ENCODE data around the gene SF3A1. TPM values are rescaled to one million over a fixed set of nuclear protein-coding genes. Genes with fewer than 3 reads are reported as not detected.

SF3A1 gene
- total RNA-seq, 2 experiments from 2014 or later, result 243 to 244 TPM

DNA sequence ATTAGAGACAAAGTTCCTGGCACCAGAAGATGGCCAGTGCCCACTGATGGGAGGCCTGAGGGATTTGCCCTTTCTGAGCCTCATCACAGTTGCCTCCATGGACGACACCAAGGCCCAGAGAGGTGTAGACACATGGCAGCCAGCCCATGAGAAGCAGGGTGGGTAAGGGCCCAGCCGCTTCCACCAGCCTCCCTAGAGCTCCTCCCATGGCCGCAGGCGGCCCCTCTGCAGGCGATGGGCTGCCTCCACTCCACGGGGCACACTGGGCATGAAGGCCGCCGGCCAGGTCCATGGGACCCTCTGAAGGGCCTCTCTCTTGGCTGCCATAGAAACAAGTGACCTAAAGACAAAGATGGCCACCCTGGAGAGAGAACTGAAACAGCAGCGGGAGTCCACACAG lies 14.6 kb upstream of the SF3A1 start:
- no peak for DNase-seq

GRCh38 chr22:30370641-30371230 lies 14.0 kb upstream of the SF3A1 start:
- no peak for DNase-seq
- Mint-ChIP-seq H3K4me3 (no peak overlapping the region), H3K9me3 (no peaks in the 10 kb centered on the region), H3K4me1 (no peaks in the 10 kb centered on the region), H3K27me3 (no peaks in the 10 kb centered on the region), H3K27ac (no peak overlapping the region), H3K36me3 (no peaks in the 10 kb centered on the region)

More for the DNA sequence above, 14.6 kb upstream of the SF3A1 start:
- Mint-ChIP-seq H3K27me3 (no peaks in the 10 kb centered on the region), H3K4me1 (no peaks in the 10 kb centered on the region), H3K9me3 (no peaks in the 10 kb centered on the region), H3K4me3 (no peak overlapping the region), H3K36me3 (no peaks in the 10 kb centered on the region), H3K27ac (no peak overlapping the region)

DNA sequence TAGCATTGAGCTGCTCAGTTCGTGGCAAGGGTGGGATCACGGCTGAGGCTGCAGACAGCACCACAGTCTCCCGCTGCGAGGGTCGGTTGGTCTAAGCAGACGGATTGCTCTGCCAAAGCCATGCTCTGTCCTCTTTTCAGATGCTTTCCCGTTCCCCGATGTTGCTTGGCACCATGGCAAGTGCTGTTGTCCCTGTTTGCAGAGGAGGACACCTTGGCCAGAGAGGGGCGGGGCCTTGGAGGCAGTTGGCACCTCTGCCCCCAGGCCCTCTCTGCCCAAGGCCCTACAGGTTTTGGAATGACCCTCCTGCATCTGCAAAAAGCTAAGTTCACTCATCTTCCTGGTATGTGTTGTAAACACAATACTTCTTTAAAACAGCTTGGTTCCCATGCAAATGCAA lies 11.7 kb upstream of the SF3A1 start:
- Mint-ChIP-seq H3K36me3 (no peaks in the 10 kb centered on the region), H3K27me3 (no peaks in the 10 kb centered on the region), H3K27ac (no peak overlapping the region), H3K9me3 (no peaks in the 10 kb centered on the region), H3K4me3 (no peak overlapping the region), H3K4me1 (no peaks in the 10 kb centered on the region)
- DNase-seq, result no peak

DNA sequence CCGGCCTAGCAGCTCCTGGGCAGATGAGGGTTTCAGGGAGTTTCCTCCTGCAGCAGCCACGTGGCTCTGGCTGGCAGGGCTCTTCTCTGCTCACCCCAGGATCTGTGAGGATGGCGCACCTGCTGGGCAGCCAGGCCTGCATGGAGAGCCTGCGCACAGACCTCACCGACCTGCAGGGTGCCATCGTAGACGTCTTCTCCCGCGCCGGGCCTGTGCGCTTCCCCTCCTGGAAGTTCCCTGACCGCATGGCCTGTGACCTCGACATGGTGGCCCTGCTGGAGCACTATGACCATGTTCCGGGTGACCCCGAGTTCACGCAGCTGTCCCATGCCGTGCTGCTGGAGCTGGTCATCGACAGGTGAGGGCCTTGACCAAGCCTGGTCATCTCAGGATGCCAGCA lies 9.2 kb upstream of the SF3A1 start:
- DNase-seq, result no peak
- Mint-ChIP-seq H3K4me3 (no peak overlapping the region), H3K27ac (no peak overlapping the region), H3K36me3 (no peaks in the 10 kb centered on the region), H3K9me3 (no peaks in the 10 kb centered on the region), H3K27me3 (no peaks in the 10 kb centered on the region), H3K4me1 (no peaks in the 10 kb centered on the region)

- H3K27me3 Mint-ChIP-seq, result no peaks in the 10 kb centered on the region
Measured at GRCh38 chr22:30362651-30363281, 6.1 kb upstream of the SF3A1 start.

DNA sequence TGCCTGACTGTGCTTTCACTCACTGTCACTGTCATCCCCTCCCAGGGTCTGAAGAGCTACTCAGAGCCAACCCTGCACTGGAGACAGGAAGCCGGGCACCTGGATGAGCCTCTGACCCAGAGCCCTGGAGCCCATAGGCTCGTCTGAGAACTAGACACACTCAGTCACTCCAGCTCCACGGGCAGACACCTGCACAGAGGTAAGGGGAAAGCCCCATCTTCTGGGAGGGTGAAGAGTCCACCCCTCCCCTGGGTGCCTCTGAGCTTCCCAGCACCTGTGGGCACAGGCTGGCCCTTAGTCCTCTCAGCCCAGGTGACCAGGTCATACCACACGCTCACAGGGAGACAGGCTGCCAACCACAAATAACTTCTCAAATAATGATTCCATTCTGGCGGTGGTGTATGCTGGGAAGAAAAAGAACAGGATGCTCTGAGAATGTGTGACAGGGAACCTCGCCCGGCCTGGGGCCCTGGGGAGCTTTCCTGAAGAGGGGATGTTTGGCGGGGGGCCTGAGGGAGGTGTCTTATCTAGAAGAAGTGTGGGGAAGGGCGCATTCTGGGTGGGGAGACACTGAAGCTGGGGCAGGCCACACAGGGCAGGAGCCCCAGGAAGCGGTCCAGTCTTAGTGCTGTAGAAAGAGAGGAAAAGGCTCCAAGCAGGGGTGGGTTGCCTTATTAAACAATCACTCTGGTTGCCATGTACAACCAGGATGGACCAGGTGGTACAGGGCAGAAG lies 5.4 kb upstream of the SF3A1 start:
- DNase-seq, result no peak
- H3K4me3 Mint-ChIP-seq, result no peak overlapping the region
- H3K9me3 Mint-ChIP-seq, result no peaks in the 10 kb centered on the region
- peaks cover 9% of the 10 kb centered on the region for H3K4me1 Mint-ChIP-seq
- no peak overlapping the region for H3K27ac Mint-ChIP-seq
- peaks cover 2% of the 10 kb centered on the region for H3K36me3 Mint-ChIP-seq
- H3K27me3 Mint-ChIP-seq, result no peaks in the 10 kb centered on the region

More at GRCh38 chr22:30362651-30363281, 6.1 kb upstream of the SF3A1 start:
- H3K4me3 Mint-ChIP-seq, result no peak overlapping the region
- no peak for DNase-seq
- no peak overlapping the region for H3K27ac Mint-ChIP-seq
- no peaks in the 10 kb centered on the region for H3K9me3 Mint-ChIP-seq
- peaks cover 2% of the 10 kb centered on the region for H3K36me3 Mint-ChIP-seq
- H3K4me1 Mint-ChIP-seq, result peaks cover 5% of the 10 kb centered on the region

DNA sequence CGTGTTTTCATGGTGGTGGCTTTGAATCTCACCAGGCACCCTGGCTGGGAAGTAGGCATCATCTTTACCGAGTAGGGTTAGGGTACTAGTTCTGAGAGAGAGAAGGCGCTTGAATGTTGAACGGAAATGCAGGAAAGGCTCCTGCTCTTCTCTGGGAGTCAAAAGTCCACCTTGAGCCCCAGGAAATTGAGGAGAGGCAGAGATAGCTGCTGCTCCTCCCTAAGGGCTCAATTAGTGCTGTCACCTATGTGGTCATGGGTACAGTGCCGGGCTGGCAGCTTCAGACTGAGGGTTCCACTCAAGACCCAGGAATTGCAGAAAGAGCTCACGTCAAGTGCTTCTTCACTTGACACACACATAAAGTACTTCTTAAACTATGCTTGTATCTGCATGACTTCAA lies 1.8 kb upstream of the SF3A1 start:
- Mint-ChIP-seq H3K4me3 (no peak overlapping the region), H3K36me3 (peaks cover 22% of the 10 kb centered on the region), H3K27me3 (no peaks in the 10 kb centered on the region), H3K9me3 (no peaks in the 10 kb centered on the region), H3K27ac (no peak overlapping the region), H3K4me1 (peaks cover 30% of the 10 kb centered on the region)
- DNase-seq, result no peak

GRCh38 chr22:30357650-30358215 lies 1.0 kb upstream of the SF3A1 start:
- peak overlapping the region; percentile 91 for H3K4me3 Mint-ChIP-seq
- H3K36me3 Mint-ChIP-seq, result peaks cover 24% of the 10 kb centered on the region
- peaks cover 33% of the 10 kb centered on the region for H3K4me1 Mint-ChIP-seq
- H3K27ac Mint-ChIP-seq, result peak overlapping the region; percentile 35
- no peaks in the 10 kb centered on the region for H3K9me3 Mint-ChIP-seq
- DNase-seq, result no peak
- no peaks in the 10 kb centered on the region for H3K27me3 Mint-ChIP-seq

GRCh38 chr22:30357236-30357570 lies 509 bp upstream of the SF3A1 start:
- Mint-ChIP-seq H3K9me3 (no peaks in the 10 kb centered on the region), H3K27me3 (no peaks in the 10 kb centered on the region), H3K36me3 (peaks cover 29% of the 10 kb centered on the region), H3K27ac (peak overlapping the region; percentile 84), H3K4me3 (peak overlapping the region; percentile 91), H3K4me1 (peaks cover 34% of the 10 kb centered on the region)
- DNase-seq, result no peak

DNA sequence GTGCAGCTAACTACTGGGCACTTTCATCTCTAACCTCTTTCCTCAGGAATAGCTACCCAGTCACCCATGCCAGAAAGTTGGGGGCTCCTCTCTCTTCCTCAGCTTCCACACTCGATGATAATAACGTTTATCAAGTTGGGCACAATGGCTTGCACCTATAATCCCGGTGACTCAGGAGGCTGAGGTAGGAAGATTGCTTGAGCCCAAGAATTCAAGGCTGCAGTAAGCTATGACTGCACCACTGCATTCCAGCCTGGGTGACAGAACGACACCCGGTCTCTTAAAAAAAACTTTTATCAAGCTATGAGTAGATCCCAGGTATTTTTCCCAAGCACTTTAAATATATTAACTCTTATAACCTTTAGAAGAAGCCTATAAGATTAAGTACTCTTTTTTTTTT lies 2.0 kb downstream of the SF3A1 start:
- H3K27ac Mint-ChIP-seq, result peak overlapping the region; percentile 5
- no peaks in the 10 kb centered on the region for H3K27me3 Mint-ChIP-seq
- no peak for DNase-seq

DNA sequence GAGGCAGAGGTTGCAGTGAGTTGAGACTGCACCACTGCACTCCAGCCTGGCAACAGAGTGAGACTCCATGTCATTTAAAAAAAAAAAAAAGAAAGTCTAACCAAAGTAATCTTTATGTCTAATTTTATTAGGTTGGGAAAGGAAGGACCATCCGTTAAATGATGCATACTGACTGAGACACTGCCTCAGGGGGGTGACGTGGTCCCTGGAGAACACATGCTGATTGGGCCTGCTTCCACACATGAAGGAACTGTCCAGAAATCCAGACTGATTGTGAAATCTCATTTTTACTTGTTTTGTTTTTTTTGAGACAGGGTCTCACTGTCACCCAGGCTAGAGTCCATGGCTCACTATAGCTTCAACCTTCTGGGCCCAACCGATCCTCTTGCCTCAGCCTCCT lies 5.5 kb downstream of the SF3A1 start:
- Mint-ChIP-seq H3K27ac (no peak overlapping the region), H3K9me3 (no peaks in the 10 kb centered on the region), H3K4me3 (no peak overlapping the region), H3K27me3 (no peaks in the 10 kb centered on the region), H3K4me1 (peaks cover 62% of the 10 kb centered on the region), H3K36me3 (peaks cover 69% of the 10 kb centered on the region)
- DNase-seq, result no peak

More for the DNA sequence above, 2.0 kb downstream of the SF3A1 start:
- Mint-ChIP-seq H3K36me3 (peaks cover 53% of the 10 kb centered on the region), H3K4me3 (peak overlapping the region; percentile 91), H3K4me1 (peaks cover 52% of the 10 kb centered on the region), H3K9me3 (no peaks in the 10 kb centered on the region)

GRCh38 chr22:30348809-30349208 lies 7.9 kb downstream of the SF3A1 start:
- Mint-ChIP-seq H3K4me1 (peaks cover 46% of the 10 kb centered on the region), H3K36me3 (peaks cover 62% of the 10 kb centered on the region), H3K9me3 (no peaks in the 10 kb centered on the region), H3K27me3 (no peaks in the 10 kb centered on the region), H3K27ac (peak overlapping the region; percentile 72), H3K4me3 (no peak overlapping the region)
- no peak for DNase-seq

GRCh38 chr22:30348404-30348803 lies 8.3 kb downstream of the SF3A1 start:
- peak overlapping the region; percentile 72 for H3K27ac Mint-ChIP-seq
- H3K9me3 Mint-ChIP-seq, result no peaks in the 10 kb centered on the region

DNA sequence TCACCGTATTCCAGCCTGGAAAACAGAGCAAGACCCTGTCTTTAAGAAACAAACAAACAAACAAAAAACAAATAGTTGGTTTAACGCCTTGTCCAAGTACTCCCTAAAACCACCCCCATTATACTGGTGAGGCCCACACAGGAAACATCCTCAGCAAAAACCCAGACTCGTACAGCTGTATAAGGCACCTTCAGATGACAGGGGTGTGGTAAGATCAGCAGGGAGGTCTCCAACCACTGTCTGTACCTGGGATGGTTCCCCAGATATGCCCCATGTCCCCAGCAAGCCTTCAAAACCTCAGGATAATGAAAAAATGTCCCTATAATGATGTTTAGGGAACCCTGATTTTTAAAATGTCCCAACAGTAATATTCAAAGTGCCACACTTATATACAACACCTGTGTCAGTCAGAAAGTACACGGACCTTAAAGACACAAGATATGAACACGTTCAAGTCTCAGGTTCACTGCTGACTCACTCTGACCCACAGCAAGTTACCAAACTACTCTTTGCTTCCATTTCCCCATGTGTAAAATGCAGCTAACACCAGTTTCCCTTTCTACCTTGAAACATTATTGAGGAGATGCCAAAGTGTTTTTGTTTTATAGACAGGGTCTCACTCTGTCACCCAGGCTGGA lies 9.3 kb downstream of the SF3A1 start:
- H3K36me3 Mint-ChIP-seq, result peaks cover 61% of the 10 kb centered on the region
- no peak for DNase-seq
- H3K4me1 Mint-ChIP-seq, result peaks cover 41% of the 10 kb centered on the region
- H3K27ac Mint-ChIP-seq, result peak overlapping the region; percentile 50
- H3K9me3 Mint-ChIP-seq, result no peaks in the 10 kb centered on the region
- H3K4me3 Mint-ChIP-seq, result no peak overlapping the region
- no peaks in the 10 kb centered on the region for H3K27me3 Mint-ChIP-seq

More at GRCh38 chr22:30348404-30348803, 8.3 kb downstream of the SF3A1 start:
- no peak for DNase-seq
- peaks cover 44% of the 10 kb centered on the region for H3K4me1 Mint-ChIP-seq
- H3K36me3 Mint-ChIP-seq, result peaks cover 61% of the 10 kb centered on the region
- H3K27me3 Mint-ChIP-seq, result no peaks in the 10 kb centered on the region
- H3K4me3 Mint-ChIP-seq, result no peak overlapping the region

Data from activated naive CD8-positive, alpha-beta T cell treated with anti-CD3 and anti-CD28 coated beads for 36 hours (primary cell).